NCI-H2171 (cell line): ENCODE data around the gene TSPAN3.
A peak's percentile ranks its signal among the peaks of the same experiment; 100 is the strongest.

Experiments used
- DNase-seq: peaks from one replicate; lab custom pipeline; 2025; lab: John Stamatoyannopoulos, UW

The TSPAN3 gene

DNA sequence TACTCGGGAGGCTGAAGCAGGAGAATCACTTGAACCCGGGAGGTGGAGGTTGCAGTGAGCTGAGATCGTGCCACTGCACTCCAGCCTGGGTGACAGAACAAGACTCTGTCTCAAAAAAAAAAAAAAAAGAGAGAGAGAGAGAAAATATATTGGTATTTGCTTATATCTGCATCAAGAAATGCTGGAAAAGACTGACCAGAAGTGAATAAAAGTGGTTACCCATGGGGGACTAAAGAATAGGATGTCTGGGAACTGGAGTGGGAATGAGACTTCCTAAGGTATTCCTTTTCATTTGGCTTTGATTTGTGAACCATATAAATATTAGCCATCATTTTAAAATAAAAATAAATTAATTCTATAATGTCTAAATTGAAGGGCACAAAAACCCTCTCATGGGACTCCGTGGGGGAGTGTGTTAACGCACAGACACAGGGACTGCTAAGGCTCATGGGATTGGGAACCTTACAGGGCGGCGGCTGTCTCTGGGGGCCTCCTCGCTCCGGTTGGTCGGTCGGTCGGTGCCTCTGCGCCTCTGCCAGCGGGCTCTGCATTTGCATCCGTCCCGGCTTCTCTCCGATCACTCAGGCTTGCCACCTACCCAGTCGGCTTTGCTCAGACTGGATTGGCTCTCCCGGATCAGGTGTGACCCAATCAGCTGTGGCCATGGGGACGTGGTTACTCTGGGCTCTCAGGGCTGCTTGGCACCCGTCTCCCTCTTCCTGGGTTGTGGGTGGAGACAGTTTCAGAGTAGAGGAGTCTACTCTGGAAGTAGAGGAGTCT is 12.7 kb upstream of the TSPAN3 start:
- DNase-seq = peak; percentile 91

DNA sequence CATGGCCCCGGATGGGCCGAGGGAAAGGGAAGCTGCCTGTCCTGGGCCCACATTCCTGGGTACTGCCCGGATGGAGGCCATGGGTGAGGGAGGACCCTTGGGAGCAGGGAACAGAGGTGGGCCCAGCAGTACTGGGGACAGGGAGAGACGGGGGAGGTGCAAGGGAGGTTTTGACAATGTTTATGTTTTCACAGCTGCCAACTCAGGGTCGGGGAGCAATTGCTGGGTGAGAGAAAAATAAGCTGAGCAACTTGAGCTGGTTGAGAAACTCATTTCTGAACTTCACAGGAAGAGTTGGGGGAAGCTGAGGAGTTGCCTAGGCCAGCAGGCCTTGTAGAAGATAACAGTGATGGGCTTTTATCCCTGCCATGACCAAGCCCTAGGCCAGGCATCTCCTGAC is 11.1 kb upstream of the TSPAN3 start:
- no peak for DNase-seq

DNA sequence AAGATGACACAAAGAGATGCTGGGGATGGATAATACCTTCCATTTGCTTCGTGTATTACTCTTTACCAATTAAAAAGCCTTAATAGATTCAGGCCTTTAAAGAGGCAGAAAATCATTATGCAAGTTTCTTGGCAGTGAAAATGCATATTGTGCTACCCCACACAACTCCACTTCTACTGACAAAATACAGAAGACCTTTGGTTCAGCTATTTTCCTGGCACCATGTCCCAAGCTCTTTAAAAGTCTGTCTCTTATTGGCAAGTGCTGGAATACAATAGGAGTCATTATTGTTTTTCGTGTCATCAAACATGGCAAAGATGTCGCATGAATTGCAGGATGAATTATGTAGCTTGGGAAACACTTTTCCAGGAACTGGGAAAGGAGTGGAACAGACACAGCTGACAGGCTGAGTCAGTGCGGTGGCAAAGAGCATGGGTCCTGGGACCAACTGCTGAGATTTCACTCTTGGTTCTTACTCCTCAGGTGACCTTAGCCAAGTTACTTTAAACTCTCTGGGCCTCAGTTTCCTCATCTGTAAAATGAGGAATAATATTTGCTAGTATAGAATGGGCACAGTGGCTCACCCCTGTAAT is 5.5 kb upstream of the TSPAN3 start:
- no peak for DNase-seq

DNA sequence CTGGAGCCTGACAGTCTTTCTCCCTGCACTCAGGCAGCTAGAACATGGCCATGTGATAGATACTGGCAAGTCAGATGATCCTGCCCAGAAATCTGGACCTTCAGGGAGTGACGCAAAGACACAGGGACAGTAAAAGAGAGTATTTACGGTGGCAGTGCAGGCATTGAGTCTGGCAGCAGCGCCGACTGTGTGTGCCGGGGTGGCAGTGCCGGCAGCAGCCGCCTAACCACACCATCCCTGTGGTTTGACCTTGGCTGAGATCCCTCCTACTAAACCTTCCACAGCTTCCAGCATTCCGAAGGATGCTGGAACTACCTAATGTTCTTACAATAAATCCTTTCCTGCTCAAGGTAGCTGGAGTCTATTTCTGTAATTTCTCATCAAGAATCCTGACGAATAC is 4.6 kb upstream of the TSPAN3 start:
- no peak for DNase-seq

DNA sequence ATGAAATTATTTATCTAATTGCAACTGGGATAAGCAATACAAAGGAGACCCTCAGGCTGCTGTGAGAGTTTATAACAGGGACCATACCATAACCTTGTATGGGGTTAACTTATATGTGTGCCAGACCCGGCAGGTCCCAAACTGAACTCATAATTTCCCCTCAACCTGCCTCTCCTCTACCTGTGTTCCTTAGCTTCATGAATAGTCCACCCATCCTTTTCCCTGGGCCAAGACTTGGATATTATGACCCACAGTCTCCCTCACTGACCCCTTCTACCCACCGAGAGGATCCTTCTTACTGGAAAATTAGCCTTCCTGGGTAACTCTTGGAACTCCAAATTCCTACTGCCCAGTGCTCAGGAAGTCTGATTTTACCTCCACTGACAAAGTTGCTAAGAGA is 3.4 kb upstream of the TSPAN3 start:
- DNase-seq = no peak

DNA sequence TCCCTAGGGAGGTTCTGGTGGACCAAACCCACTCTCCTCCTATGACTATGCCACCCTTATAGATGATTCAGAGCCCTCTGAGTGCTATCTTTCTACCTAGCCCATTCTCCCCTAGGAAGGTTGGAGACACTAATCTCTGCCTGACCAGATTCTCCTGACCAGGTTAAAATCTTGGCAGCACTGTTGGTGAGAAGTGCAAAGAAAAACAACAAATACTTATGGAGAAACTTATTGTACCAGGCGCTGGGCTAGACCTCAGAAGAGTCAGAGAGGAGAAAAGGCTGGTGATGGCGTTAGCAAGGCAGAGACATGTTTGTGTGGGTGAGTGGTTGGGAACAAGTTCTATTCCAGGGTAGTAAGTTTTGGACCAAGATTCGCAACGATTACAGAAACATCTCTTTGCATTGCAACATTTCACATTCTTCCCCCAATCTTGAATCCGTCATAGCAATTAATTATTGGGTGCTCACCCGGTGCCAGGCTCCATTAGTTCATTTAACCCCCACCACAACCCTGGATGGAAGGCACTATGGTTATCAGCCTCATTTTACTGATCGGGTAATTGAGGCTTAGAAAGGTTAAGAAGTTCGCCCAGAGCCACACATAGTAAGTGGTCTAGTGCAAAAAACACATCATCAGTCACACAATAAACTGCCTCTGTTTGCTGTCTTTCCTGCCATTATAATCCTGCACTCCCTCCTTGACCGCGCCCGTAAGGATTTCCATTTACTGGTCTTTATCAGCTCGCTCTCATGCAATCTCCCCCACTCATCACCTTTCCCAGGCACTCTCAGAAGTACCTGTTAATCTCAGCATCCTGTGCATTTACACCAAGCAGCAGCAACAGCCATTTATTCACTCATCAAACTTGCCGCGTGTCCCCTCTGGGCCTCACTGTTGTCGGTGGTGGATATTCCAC is 655 bp upstream of the TSPAN3 start:
- DNase-seq = no peak

DNA sequence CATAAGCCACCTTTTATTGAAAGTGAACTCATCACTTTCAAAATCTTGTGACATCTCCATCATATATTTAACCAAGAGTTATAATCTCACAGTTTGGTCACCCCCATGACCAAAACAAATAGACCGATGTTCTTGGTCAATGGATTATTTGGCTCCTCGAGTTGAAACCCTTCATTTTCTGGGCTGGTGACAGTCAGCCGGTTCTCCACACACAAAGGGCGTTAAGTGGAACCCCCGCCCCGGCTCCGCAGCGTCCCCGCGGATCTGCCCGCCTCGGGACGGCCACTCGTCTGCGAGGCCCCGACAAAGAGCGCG is 772 bp downstream of the TSPAN3 start:
- DNase-seq = no peak

DNA sequence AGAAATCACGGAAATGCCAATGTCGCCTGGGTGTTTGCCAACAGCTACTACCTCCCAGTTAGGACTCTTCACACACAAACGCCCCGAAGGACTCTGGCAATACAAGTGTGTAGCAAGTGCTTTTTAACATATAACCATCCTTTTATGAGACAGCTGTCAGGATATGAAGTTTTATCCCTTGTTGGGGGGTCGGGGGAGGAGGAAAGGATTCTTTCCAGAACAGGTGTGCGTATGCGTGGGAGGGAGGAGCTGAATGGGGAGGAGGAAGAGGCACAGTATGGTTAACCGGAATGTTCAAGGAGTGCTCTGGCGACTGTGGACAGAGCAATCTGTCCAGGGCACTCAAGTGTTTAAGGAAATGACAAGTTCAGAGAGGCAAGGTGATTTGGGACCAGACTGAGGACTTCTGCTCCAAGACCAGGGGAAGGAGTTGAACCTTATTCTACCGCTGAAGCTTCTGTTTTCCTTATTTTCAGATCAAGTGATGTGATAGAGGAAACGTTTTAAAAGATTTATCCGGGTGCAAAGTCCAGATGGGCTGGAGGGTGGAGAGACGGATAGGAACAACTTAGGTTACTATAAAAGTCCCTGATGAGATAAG is 1.3 kb downstream of the TSPAN3 start:
- DNase-seq = no peak

DNA sequence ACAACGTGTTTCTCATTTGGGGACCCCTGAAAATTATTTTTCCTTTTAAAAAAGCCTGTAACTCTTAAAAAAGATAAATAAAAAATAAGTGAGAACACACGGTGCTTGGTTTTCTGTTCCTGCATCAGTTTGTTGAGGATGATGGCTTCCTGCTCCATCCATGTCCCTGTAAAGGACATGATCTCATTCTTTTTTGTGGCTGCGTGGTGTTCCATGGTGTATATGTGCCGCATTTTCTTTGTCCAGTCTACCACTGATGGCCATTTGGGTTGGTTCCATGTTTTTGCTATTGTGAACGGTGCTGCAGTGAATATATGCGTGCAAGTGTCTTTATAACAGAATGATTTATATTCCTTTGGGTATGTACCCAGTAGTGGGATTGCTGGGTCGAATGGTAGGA is 2.3 kb downstream of the TSPAN3 start:
- DNase-seq = no peak

DNA sequence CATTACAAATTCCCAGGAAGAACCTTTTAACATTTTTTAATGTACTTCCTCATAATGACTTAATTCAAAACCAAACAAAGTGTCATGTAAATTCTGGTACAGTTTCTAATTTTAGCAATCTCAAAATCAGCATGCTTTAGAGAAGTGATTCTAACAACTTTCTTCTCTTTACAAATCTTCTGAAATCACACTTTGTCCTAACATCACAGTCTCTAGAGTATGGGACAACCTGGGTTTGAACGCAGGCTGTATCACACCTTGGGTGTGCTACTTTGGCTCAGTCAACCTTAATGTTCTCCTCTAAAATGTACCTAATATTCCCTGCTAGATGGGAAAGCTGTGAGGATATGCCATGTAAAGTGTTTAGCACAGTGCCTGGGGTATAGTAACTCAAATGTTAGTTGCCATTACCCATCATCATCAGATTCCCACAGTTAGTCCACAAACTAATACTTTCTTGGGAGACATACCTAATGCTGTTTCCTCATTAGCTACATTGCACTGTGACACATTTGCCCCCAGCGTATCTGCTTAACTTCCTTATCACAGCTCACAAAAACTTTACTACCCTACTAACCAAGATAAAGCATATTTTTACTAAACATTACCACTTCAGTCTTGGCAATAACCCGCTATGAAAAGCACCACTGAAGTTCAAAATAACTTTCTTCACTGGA is 3.1 kb downstream of the TSPAN3 start:
- no peak for DNase-seq

DNA sequence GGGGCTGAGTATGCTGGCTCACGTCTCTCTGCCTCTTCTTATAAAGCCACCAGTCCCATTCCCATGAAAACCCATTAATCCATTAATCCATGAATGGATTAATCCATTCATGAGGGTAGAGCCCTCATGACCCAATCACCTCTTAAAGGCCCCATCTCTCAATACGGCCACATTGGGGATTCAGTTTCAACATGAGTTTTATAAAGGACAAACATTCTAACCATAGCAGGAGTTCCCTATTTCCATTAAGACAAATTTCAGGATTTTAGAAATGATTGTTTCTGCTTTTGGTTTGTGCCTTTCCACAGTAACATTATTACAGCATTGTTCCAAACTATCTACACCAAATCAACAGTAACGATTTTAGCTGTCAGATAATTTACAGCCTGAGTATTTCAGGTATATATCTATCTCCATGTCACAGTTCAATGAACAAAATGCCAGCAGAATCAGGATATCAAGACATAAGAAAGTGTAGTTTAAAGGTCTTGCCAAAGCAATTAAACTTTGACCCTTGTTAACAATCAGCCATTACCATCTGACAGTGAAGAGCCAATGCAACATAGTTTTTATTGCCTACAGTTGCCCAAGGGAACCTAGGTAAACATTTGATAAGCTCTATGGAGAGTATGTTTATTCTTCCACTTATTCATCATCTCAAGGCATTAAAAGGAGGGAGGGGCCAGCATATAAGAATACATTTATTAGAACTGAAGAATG is 3.8 kb downstream of the TSPAN3 start:
- DNase-seq = no peak

DNA sequence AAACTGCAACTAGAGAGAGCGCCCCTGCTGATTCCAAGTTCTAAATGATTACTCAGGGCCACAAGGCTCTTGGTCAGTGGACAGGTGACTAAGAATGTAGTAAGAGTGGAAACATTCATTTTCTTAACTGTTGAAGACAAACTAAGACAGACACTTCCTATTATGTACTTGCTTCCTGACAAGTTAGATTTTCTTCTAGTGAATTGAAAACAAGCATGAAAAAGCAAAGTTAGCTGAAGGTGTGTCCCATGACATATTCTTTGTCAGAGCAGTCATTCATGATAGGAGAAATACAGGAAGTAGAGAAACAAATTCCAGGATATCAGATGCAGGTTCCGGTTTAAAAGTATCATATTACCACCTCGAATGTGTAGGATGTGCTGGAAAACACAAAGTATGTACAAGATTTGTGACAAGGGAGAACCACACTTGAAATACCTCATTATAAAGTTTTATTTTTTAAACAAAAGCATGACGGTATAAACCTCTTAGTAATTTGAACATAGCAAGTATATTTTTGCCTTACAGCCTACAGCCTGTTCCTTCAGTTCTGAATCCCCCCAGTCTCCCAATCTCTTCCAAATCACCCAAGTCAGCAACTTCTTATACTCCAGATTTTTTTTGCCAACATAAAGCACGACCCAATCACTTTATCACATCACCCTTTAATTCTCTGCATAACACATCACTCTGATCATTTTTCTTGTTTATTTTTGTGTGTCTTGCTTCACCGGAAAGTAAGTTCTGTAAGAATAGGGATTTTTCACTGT is 6.2 kb downstream of the TSPAN3 start:
- DNase-seq = no peak

DNA sequence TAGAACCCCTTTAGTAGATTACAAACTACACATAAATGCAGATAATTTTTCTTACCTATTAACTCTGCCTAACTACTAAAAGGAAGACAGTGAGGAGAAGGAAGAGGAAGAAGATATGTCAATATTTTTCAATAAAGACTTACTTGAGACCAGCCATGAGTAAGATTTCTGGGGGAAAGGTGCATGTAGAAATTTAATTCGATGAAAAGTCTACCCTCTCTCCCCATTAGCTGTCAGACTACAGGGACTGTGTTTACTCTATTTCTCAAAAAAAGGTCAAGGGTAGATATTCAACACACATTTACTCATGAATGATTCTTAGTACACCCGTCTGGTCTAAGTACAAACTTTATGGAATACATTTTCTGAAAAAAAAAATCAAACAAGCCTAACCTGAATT is 6.8 kb downstream of the TSPAN3 start:
- no peak for DNase-seq

DNA sequence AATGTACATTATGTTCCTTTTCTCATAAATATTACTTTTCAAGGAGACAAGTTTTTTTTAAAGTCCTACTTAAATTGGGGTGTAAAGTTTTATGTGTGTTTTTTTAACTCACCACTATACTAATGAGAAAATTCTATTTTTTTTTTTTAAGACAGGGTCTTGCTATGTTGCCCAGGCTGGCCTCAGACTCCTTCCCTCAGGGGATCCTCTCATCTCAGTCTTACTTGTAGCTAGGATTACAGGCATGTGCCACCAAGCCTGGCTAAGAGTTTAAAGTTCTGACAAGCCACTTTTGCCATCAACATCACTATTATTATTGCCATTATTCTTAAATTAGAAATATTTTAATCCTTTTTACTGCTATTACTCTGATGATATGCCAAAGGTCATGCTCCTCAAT is 7.7 kb downstream of the TSPAN3 start:
- DNase-seq = no peak

DNA sequence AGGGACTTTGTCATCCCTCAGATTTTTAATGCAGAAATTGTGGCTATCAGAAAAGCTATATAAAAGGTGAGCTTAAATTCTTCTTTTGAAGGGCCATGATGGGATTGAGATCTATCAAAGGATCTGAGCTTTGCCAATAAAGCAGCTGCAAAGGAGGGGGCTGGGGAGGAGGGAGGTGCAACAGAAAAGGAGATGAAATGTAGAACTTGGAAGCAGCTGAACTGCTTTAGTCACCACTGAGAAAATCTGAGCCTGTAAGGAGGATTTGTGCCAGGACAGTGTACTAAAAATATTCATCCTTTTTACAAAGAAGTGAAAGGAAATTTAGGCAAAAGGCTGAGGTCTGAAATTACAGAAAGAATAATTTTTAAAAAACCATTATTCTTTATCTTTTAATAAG is 10.4 kb downstream of the TSPAN3 start:
- DNase-seq = no peak

DNA sequence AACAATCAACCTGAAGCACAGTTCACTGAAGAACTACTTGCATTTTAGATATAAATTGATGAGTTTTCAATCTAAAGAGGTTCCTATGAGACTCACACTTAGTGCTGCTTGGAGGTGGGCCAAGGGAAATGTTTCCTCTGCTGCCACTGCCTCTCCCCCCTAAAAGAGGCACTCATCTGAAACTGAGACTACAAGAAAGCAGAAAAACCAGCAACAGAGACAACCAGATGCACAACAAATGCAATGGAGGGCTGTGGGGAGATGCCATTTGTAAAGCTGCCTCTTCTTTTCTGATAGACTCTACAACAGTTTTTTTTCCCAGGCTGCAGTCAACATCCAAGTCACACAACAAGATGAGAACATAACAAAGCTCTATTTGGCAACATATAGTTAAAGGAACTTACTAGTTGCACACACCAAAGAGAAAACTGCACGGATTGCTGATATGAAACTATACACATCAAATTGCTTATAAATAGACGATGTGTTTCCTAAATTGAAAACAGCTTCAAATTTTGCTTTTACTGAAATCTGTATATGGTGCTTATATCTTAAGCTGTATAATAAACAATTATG is 11.0 kb downstream of the TSPAN3 start:
- no peak for DNase-seq

DNA sequence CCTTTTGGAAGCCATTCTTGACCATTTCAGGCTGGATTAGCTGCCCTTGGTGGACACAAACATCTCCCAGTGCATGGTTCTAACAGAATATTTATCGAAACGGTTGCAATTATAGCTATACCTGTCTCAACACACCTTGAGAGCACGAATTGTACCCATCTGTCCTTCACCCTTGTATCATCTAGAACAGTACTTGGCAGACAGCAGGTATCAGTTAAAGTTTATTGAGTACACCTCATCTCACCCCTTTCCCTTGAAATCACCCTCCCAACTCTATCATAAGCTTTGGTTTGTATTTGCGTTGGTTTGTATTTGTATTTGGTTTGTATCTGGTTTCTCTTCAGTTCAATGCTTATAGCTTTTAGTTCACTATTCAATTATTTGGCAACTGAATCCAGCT is 12.4 kb downstream of the TSPAN3 start:
- DNase-seq = no peak

DNA sequence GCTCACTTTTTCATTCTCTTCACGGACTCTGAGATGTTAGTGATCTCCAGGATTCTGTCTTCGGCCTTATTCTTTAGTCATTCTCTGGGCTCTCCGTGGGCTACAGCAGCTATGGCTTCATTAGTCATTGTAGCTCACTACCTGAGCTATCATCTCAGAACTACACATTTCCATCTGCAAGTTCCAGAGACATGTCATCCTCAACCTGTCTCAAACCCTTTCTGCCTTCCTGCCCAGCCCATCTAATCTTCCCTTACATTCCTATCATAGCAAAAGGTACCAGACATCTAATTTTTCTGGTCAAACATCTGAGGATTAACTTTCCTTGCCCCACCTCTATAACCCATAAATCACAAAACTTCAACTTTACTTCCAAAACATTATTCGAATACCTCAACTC is 13.2 kb downstream of the TSPAN3 start:
- DNase-seq = no peak

DNA sequence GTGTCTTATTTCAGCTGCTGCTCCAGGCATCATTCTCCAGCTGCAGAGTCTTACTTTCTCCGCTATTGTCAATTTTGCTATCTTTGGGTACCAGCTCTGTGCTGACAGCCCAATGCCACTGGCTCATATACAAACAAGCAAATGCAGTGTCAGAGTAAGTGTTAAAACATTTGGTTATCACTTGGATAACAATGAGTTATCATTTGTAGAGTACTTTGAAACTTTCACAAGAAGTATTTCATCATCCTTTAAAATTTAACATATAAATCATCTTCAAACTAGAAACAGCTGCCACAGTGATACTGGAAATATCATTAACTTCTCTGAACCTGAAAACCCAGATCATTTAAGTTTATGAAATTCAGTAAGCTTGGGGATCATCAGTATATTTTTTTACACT is 13.8 kb downstream of the TSPAN3 start:
- no peak for DNase-seq

DNA sequence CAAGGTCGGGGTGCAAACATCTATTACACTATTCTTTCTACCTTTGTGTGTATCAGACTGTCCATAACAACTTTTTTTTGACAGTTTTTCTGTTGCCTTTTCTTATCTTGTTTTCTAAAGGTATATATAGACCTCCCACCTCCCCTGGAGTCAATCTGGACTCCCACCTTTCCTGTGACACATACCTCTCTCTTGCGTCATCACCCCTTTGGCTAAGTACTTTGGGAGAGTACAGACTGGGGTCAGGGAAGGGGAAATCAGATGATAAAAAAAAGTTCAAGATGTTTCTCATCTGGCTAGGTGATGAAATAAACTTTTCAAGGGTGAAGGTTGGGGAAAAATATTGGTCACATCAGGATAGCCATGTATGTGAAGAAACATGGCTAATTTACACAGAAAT is 17.2 kb downstream of the TSPAN3 start:
- no peak for DNase-seq
